Measurements from ENCODE around the gene PRKN.

PRKN gene

DNA sequence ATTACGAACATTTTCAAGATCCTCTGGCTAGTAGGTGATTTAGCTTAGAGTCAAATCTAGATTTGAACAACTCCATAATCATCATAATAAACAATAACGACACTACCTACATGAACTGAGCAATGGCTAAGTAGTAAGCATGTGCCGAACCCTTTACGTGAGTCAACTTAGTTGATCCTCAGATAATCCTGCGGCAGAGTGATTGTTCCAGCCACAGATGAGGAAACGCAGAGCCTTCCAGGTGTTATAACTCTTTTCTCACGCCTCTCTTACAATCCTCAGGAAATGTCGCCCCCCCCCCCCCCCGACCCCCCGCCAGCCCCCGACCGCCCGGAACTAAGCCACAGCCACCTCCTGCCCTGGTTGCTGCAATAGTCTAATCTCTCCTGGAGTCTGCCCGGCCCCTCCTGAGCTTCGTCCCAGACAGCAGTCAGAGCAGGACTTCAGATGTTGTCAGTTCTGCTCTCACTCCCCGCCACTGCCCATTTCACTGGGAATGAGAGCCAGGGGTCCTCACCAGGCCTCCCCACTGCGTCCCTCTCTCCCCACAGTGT, 1312.2 kb downstream of the PRKN start:
- no peak overlapping the region for H2AFZ ChIP-seq (ENCODE audit: low read depth, low read length)
- H3K4me1 ChIP-seq (ENCODE audit: low read length): no peaks in the 10 kb centered on the region
- no peaks in the 10 kb centered on the region for H3K36me3 ChIP-seq (replicated peaks; ENCODE audit: low read depth, low read length)
- no peaks in the 10 kb centered on the region for H3K9me3 ChIP-seq (ENCODE audit: insufficient read depth, low read length)
- no peak overlapping the region for H3K4me2 ChIP-seq (ENCODE audit: low read length)
- H3K27me3 ChIP-seq (ENCODE audit: low read depth, low read length): 0 out of 2 replicates have a peak, but pooled peaks cover 4% of the 10 kb centered on the region
- H3K27ac ChIP-seq (ENCODE audit: low read length): no peak overlapping the region
- no peak overlapping the region for H3K4me3 ChIP-seq (ENCODE audit: low read length)
- H3K79me2 ChIP-seq (ENCODE audit: low read length): no peaks in the 10 kb centered on the region
- TF ChIP-seq, protein P1, sequence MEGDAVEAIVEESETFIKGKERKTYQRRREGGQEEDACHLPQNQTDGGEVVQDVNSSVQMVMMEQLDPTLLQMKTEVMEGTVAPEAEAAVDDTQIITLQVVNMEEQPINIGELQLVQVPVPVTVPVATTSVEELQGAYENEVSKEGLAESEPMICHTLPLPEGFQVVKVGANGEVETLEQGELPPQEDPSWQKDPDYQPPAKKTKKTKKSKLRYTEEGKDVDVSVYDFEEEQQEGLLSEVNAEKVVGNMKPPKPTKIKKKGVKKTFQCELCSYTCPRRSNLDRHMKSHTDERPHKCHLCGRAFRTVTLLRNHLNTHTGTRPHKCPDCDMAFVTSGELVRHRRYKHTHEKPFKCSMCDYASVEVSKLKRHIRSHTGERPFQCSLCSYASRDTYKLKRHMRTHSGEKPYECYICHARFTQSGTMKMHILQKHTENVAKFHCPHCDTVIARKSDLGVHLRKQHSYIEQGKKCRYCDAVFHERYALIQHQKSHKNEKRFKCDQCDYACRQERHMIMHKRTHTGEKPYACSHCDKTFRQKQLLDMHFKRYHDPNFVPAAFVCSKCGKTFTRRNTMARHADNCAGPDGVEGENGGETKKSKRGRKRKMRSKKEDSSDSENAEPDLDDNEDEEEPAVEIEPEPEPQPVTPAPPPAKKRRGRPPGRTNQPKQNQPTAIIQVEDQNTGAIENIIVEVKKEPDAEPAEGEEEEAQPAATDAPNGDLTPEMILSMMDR (IDR thresholded peaks at IDR 0.05; ENCODE audit: low read depth, low read length): no peak
- TF ChIP-seq EZH2phosphoT487 (IDR thresholded peaks at IDR 0.05; ENCODE audit: low read depth): no peak
- H3K9ac ChIP-seq (ENCODE audit: low read length): no peak overlapping the region
- no peaks in the 10 kb centered on the region for H4K20me1 ChIP-seq (ENCODE audit: insufficient read depth, low read length)

DNA sequence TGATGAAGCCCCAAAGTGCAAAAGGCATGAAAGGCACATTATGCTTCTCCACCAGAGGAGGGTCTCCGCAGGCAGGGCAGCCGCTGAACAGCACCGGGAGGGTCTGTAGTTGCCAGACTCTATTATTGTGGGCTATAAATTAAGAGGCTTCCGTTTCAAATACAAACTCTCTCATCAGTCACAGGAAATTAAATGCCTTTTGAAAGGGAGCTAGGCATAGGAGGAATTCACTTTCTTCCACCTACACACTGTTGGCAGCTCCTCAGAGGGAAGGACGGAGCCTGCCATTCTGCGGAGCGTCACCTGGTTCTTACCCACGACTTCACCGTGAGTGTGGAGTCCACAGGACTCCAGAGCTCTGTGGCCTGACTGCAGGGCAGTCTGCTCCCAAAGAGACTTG, 1312.9 kb downstream of the PRKN start:
- H3K4me3 ChIP-seq (ENCODE audit: low read length): no peak overlapping the region
- H3K36me3 ChIP-seq (replicated peaks; ENCODE audit: low read depth, low read length): no peaks in the 10 kb centered on the region
- H3K27ac ChIP-seq (ENCODE audit: low read length): no peak overlapping the region
- no peaks in the 10 kb centered on the region for H4K20me1 ChIP-seq (ENCODE audit: insufficient read depth, low read length)
- no peaks in the 10 kb centered on the region for H3K79me2 ChIP-seq (ENCODE audit: low read length)
- no peak for TF ChIP-seq EZH2phosphoT487 (IDR thresholded peaks at IDR 0.05; ENCODE audit: low read depth)
- TF ChIP-seq, protein P1 (IDR thresholded peaks at IDR 0.05; ENCODE audit: low read depth, low read length): no peak
- H3K9ac ChIP-seq (ENCODE audit: low read length): no peak overlapping the region
- no peaks in the 10 kb centered on the region for H3K9me3 ChIP-seq (ENCODE audit: insufficient read depth, low read length)
- no peak overlapping the region for H2AFZ ChIP-seq (ENCODE audit: low read depth, low read length)
- H3K27me3 ChIP-seq (ENCODE audit: low read depth, low read length): 0 out of 2 replicates have a peak, but pooled peaks cover 4% of the 10 kb centered on the region
- no peaks in the 10 kb centered on the region for H3K4me1 ChIP-seq (ENCODE audit: low read length)
- H3K4me2 ChIP-seq (ENCODE audit: low read length): no peak overlapping the region

DNA sequence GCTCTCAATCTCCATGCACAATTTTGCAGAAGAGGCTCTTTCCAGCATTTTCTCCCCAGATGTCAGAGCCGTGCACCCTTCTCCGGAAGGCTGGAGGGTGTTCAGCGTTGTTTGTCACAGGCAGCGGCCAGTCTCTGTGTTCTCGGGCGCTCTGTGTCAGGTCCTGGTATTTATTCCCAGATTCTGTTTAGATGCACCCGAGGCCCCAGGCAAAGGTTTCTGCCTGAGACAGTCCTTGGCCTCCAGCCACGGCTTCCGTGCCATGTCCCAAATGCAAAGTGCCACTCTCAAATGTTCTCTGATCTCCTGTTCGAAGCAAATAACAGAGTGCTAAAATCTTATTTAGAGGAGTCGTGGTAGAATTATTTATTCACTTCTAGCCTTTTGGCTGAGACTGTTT, 1313.4 kb downstream of the PRKN start:
- Histone ChIP-seq H3K4me1 (ENCODE audit: low read length) (no peaks in the 10 kb centered on the region), H4K20me1 (ENCODE audit: insufficient read depth, low read length) (no peaks in the 10 kb centered on the region), H3K79me2 (ENCODE audit: low read length) (no peaks in the 10 kb centered on the region), H3K9me3 (ENCODE audit: insufficient read depth, low read length) (no peaks in the 10 kb centered on the region), H3K4me2 (ENCODE audit: low read length) (no peak overlapping the region), H3K9ac (ENCODE audit: low read length) (no peak overlapping the region), H3K27ac (ENCODE audit: low read length) (no peak overlapping the region), H2AFZ (ENCODE audit: low read depth, low read length) (no peak overlapping the region), H3K4me3 (ENCODE audit: low read length) (no peak overlapping the region), H3K36me3 (replicated peaks; ENCODE audit: low read depth, low read length) (no peaks in the 10 kb centered on the region), H3K27me3 (ENCODE audit: low read depth, low read length) (0 out of 2 replicates have a peak, but pooled peaks cover 4% of the 10 kb centered on the region)
- TF ChIP-seq, protein P1 (IDR thresholded peaks at IDR 0.05; ENCODE audit: low read depth, low read length): no peak
- no peak for TF ChIP-seq EZH2phosphoT487 (IDR thresholded peaks at IDR 0.05; ENCODE audit: low read depth)

DNA sequence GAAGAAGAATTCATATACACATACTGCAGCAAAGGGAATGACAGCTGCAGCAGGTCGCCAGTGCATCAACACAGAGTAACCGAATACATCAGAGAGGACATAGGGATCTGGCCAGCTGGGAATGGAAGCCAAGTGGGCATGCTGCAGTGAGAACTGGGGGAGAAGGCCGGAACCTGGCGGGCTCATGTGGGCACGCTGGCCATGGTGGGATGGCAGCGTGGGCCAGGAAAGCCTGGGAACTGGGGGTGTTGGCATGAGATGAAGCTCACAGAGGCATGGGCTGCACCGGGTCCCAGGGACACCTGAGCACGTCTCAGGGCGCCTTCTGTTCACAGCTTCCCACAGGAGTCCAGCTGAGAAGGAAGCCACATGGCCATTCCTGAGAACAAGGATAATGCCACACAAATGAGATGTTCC, 1314.2 kb downstream of the PRKN start:
- no peaks in the 10 kb centered on the region for H3K79me2 ChIP-seq (ENCODE audit: low read length)
- H3K4me3 ChIP-seq (ENCODE audit: low read length): no peak overlapping the region
- no peaks in the 10 kb centered on the region for H3K4me1 ChIP-seq (ENCODE audit: low read length)
- no peaks in the 10 kb centered on the region for H4K20me1 ChIP-seq (ENCODE audit: insufficient read depth, low read length)
- TF ChIP-seq EZH2phosphoT487 (IDR thresholded peaks at IDR 0.05; ENCODE audit: low read depth): no peak
- TF ChIP-seq, protein P1 (IDR thresholded peaks at IDR 0.05; ENCODE audit: low read depth, low read length): no peak
- no peaks in the 10 kb centered on the region for H3K9me3 ChIP-seq (ENCODE audit: insufficient read depth, low read length)
- no peaks in the 10 kb centered on the region for H3K36me3 ChIP-seq (replicated peaks; ENCODE audit: low read depth, low read length)
- no peak overlapping the region for H3K27ac ChIP-seq (ENCODE audit: low read length)
- H3K9ac ChIP-seq (ENCODE audit: low read length): no peak overlapping the region
- no peak overlapping the region for H3K4me2 ChIP-seq (ENCODE audit: low read length)
- 0 out of 2 replicates have a peak, but pooled peaks cover 4% of the 10 kb centered on the region for H3K27me3 ChIP-seq (ENCODE audit: low read depth, low read length)
- H2AFZ ChIP-seq (ENCODE audit: low read depth, low read length): no peak overlapping the region

Measured in OCI-LY3 (cell line).